B cell (primary cell): Measurements from ENCODE around the gene IQSEC3.
"Not testable (repeated sequence)": the region's sequence is repeated elsewhere in the genome, so short reads cannot be mapped to it uniquely, and the experiment has no call there.

ENCODE experiments used
- EZH2 ChIP-seq: IDR thresholded peaks from 2 replicates; pipeline ENCODE4 v1.6.1; 2012; ENCODE audit warnings: borderline replicate concordance, low read depth, mild to moderate bottlenecking, moderate library complexity, low read length; ENCODE audit not compliant: insufficient read depth, poor library complexity, severe bottlenecking
- TF ChIP-seq, protein P1 (sequence below): fragments of 200-600 bp; IDR thresholded peaks from one replicate; pipeline ENCODE4 v1.8.0; 2022; ENCODE audit warnings: antibody characterized with exemption, mild to moderate bottlenecking

GRCh38 chr12:47699-48226 lies 18.8 kb upstream of the IQSEC3 start:
- TF ChIP-seq, protein P1, sequence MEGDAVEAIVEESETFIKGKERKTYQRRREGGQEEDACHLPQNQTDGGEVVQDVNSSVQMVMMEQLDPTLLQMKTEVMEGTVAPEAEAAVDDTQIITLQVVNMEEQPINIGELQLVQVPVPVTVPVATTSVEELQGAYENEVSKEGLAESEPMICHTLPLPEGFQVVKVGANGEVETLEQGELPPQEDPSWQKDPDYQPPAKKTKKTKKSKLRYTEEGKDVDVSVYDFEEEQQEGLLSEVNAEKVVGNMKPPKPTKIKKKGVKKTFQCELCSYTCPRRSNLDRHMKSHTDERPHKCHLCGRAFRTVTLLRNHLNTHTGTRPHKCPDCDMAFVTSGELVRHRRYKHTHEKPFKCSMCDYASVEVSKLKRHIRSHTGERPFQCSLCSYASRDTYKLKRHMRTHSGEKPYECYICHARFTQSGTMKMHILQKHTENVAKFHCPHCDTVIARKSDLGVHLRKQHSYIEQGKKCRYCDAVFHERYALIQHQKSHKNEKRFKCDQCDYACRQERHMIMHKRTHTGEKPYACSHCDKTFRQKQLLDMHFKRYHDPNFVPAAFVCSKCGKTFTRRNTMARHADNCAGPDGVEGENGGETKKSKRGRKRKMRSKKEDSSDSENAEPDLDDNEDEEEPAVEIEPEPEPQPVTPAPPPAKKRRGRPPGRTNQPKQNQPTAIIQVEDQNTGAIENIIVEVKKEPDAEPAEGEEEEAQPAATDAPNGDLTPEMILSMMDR = not testable (repeated sequence)
- not testable (repeated sequence) for TF ChIP-seq EZH2
